Smooth muscle cell (in vitro differentiated cells): Measurements from ENCODE around the gene LRCH1. TPM values are rescaled to one million over a fixed set of nuclear protein-coding genes. Genes with fewer than 3 reads are reported as not detected.

Source experiments
- DNase-seq: peaks from one replicate; lab custom pipeline; 2025; ENCODE audit not compliant: unreplicated experiment; lab: John Stamatoyannopoulos, UW
- H2AFZ ChIP-seq: fragments of 200-600 bp; sonication (generic); 2 replicates; pipeline ENCODE4 v1.6.0; 2016; ENCODE audit warnings: antibody characterized with exemption, low read depth, mild to moderate bottlenecking
- H3F3A ChIP-seq: fragments of 200-600 bp; sonication (generic); 2 replicates; pipeline ENCODE4 v1.6.0; 2017; ENCODE audit warnings: antibody characterized with exemption, low read depth
- H3K27ac ChIP-seq: fragments of 200-600 bp; sonication (generic); 2 replicates; pipeline ENCODE4 v1.5.1; 2016; ENCODE audit warnings: low read depth, mild to moderate bottlenecking
- H3K27me3 ChIP-seq: fragments of 200-600 bp; sonication (generic); 2 replicates; pipeline ENCODE4 v1.6.1; 2016; ENCODE audit warnings: low read depth, mild to moderate bottlenecking
- H3K36me3 ChIP-seq: fragments of 200-600 bp; sonication (generic); 2 replicates; pipeline ENCODE4 v1.5.1; 2016; ENCODE audit warnings: low read depth
- H3K4me1 ChIP-seq: fragments of 200-600 bp; sonication (generic); 2 replicates; pipeline ENCODE4 v1.5.1; 2016; ENCODE audit warnings: low read depth
- H3K4me2 ChIP-seq: fragments of 200-600 bp; sonication (generic); 2 replicates; pipeline ENCODE4 v1.6.0; 2016; ENCODE audit warnings: mild to moderate bottlenecking
- H3K4me3 ChIP-seq: fragments of 200-600 bp; sonication (generic); 2 replicates; pipeline ENCODE4 v1.5.1; 2016; ENCODE audit warnings: mild to moderate bottlenecking
- H3K79me2 ChIP-seq: fragments of 200-600 bp; sonication (generic); 2 replicates; pipeline ENCODE4 v1.6.0; 2016; ENCODE audit warnings: low read depth, mild to moderate bottlenecking
- H3K9ac ChIP-seq: fragments of 200-600 bp; sonication (generic); 2 replicates; pipeline ENCODE4 v1.6.0; 2016; ENCODE audit warnings: low read depth
- H3K9me3 ChIP-seq: fragments of 200-600 bp; sonication (generic); replicated peaks from 2 replicates; pipeline ENCODE4 v1.5.1; 2016; ENCODE audit warnings: low read depth
- H4K20me1 ChIP-seq: fragments of 200-600 bp; sonication (generic); 2 replicates; pipeline ENCODE4 v1.6.0; 2016; ENCODE audit warnings: low read depth
- WGBS: methylation state at CpG from one replicate; pipeline ENCODE4 v1.1.7; 2016; ENCODE audit warnings: low lambda C conversion rate; 5-methylcytosine and 5-hydroxymethylcytosine counted together
- polyA plus RNA-seq: library from polyadenylated mRNA; unstranded; fragments of >200 nt; fragmentation: Nextera tagmentation; extraction: Ambion mirVana; gene quantifications from 2 replicates; pipeline ENCODE4 v1.2.1, GENCODE V29; 2016
- total RNA-seq: library from RNA; depleted of rRNA; stranded (reverse); fragments of >200 nt; gene quantifications from 2 replicates; pipeline ENCODE4 v1.2.3, GENCODE V29; 2014
- TF ChIP-seq, protein P1 (sequence below): fragments of 200-600 bp; sonication (generic); IDR thresholded peaks from 2 replicates; pipeline ENCODE4 v1.5.1; 2017; ENCODE audit warnings: borderline replicate concordance, mild to moderate bottlenecking, antibody characterized with exemption; ENCODE audit not compliant: insufficient read depth, poor library complexity, severe bottlenecking

LRCH1 gene
- total and polyA plus RNA-seq, 2 experiments from 2014 or later, result 9.4 to 27.7 TPM

DNA sequence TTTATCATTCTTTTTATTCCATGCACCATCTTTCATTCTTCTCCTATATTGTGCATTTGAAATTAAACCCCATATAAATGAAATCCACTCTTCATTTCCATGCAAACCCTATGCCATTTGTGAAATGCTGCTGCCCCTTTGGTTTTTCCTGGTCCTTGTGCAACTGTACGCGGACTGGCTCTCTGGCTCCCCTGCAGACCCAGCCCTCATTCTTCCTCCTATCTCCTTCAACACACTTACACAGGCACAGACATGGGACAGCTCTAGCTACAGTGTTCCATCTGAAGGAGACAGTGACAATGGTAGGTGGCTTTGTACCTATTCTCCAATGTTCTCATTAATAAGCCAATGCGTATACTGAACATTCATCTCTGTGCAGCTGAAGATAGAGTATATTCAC, 162.4 kb downstream of the LRCH1 start:
- Histone ChIP-seq H3K27me3 (no peaks in the 10 kb centered on the region), H2AFZ (no peak overlapping the region), H4K20me1 (no peaks in the 10 kb centered on the region), H3K9me3 (no peaks in the 10 kb centered on the region), H3K79me2 (no peaks in the 10 kb centered on the region), H3F3A (no peaks in the 10 kb centered on the region), H3K27ac (no peak overlapping the region), H3K9ac (no peak overlapping the region), H3K4me1 (no peaks in the 10 kb centered on the region), H3K36me3 (no peaks in the 10 kb centered on the region), H3K4me2 (no peak overlapping the region), H3K4me3 (no peak overlapping the region)
- DNase-seq, result no peak
- TF ChIP-seq, protein P1, sequence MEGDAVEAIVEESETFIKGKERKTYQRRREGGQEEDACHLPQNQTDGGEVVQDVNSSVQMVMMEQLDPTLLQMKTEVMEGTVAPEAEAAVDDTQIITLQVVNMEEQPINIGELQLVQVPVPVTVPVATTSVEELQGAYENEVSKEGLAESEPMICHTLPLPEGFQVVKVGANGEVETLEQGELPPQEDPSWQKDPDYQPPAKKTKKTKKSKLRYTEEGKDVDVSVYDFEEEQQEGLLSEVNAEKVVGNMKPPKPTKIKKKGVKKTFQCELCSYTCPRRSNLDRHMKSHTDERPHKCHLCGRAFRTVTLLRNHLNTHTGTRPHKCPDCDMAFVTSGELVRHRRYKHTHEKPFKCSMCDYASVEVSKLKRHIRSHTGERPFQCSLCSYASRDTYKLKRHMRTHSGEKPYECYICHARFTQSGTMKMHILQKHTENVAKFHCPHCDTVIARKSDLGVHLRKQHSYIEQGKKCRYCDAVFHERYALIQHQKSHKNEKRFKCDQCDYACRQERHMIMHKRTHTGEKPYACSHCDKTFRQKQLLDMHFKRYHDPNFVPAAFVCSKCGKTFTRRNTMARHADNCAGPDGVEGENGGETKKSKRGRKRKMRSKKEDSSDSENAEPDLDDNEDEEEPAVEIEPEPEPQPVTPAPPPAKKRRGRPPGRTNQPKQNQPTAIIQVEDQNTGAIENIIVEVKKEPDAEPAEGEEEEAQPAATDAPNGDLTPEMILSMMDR, result no peak
- 91% methylated on average over 3 of the region's 3 CpGs for WGBS

DNA sequence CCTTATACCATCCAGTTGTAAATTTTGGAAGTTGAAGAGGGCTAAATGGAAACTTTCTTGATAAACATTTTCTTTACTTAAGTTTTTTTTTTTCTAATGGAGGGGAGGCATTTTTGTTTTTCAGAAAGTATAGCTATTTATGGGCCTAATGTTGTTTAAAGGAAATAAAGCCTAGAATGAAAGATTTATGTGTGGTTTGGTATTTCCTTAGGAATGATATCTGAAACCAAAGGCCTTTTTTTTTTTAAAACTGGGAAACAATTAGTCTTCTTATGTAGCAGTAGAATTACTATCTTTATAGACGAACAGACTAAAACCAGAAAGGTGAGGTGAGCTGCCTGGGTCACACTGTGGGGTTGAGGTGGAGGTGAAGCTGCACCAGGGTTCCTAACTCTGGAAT, 163.9 kb downstream of the LRCH1 start:
- Histone ChIP-seq H2AFZ (no peak overlapping the region), H3K9ac (no peak overlapping the region), H4K20me1 (no peaks in the 10 kb centered on the region), H3K9me3 (no peaks in the 10 kb centered on the region), H3K27ac (no peak overlapping the region), H3K4me3 (no peak overlapping the region), H3K4me2 (no peak overlapping the region), H3K79me2 (no peaks in the 10 kb centered on the region), H3K36me3 (no peaks in the 10 kb centered on the region), H3K4me1 (no peaks in the 10 kb centered on the region), H3F3A (no peaks in the 10 kb centered on the region), H3K27me3 (no peaks in the 10 kb centered on the region)
- no peak for DNase-seq
- TF ChIP-seq, protein P1, result no peak
- 60% methylated on average over 1 of the region's 1 CpG for WGBS

DNA sequence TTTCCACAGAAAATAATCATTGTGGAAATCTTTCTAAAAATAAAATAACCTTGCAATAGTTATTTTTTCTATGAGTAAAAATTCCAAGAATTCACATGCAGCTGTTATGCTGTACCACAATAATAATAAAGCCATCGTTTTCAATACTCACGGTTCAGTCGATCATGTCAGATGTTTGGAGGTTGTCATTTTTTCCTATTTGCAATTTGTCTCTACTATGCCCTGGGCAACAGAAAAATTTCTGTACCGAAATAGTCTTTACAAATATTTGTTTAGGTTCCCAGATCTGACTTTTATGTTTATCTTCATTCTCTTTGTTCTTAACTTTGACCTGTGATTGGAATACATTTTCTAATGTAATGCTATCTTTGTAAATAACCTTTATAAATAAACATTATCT, 164.3 kb downstream of the LRCH1 start:
- TF ChIP-seq, protein P1, result no peak
- no peak for DNase-seq
- H4K20me1 ChIP-seq, result no peaks in the 10 kb centered on the region
- 97% methylated on average over 4 of the region's 4 CpGs for WGBS
- no peak overlapping the region for H3K9ac ChIP-seq
- no peak overlapping the region for H3K4me2 ChIP-seq
- H2AFZ ChIP-seq, result no peak overlapping the region
- no peak overlapping the region for H3K27ac ChIP-seq
- H3K4me1 ChIP-seq, result no peaks in the 10 kb centered on the region
- no peaks in the 10 kb centered on the region for H3K9me3 ChIP-seq
- no peaks in the 10 kb centered on the region for H3F3A ChIP-seq
- H3K79me2 ChIP-seq, result no peaks in the 10 kb centered on the region
- H3K27me3 ChIP-seq, result no peaks in the 10 kb centered on the region
- H3K36me3 ChIP-seq, result no peaks in the 10 kb centered on the region
- H3K4me3 ChIP-seq, result no peak overlapping the region

DNA sequence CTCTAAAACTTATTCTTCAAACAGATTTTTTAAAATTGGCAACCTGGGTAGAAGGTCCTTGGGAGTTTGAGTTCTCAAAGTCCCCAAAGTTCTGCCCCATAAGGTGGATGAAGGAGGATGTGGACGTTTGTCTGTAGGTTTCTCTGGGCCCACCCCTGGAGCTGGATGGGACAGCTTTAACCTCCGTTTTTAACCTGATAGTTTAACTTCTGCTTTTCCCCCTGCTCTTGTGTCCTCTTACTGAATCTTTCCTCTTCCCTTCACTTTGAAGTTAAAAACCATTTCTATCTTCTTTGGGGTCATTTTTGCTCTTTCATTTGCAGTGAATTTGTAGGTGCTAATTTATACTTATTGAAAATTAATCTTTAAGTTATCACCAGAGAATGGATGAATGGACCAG, 164.9 kb downstream of the LRCH1 start:
- Histone ChIP-seq H2AFZ (no peak overlapping the region), H4K20me1 (no peaks in the 10 kb centered on the region), H3K27ac (peak overlapping the region; percentile 24), H3K79me2 (no peaks in the 10 kb centered on the region), H3K4me3 (no peak overlapping the region), H3K9ac (no peak overlapping the region), H3K9me3 (no peaks in the 10 kb centered on the region), H3F3A (no peaks in the 10 kb centered on the region), H3K36me3 (no peaks in the 10 kb centered on the region), H3K27me3 (no peaks in the 10 kb centered on the region), H3K4me2 (no peak overlapping the region), H3K4me1 (no peaks in the 10 kb centered on the region)
- TF ChIP-seq, protein P1, result no peak
- 43% methylated on average over 2 of the region's 2 CpGs for WGBS
- DNase-seq, result no peak
